Calu3 (cell line): ENCODE results near the gene NDUFB6. TPM values are rescaled to one million over a fixed set of nuclear protein-coding genes. Genes with fewer than 3 reads are reported as not detected.

Experiments used
- BruUV-seq: library from RNA; stranded (reverse); fragments of 400-500 nt; replicated peaks from 2 replicates; lab custom pipeline; 2021; lab: Mats Ljungman, UMichigan
- CTCF ChIA-PET: fragments of 300-600 bp; sonication (Branson Sonifier 250); formaldehyde crosslinking; loops from one replicate; lab custom pipeline; 2022; ENCODE audit warnings: antibody characterized with exemption; lab: Charles Lee
- DNase-seq: peaks from one replicate; pipeline ENCODE4 v3.0.0; 2022
- H3K27ac Mint-ChIP-seq: one replicate; pipeline ENCODE4 v1.8.0; 2022; ENCODE audit warnings: mixed read lengths; ENCODE audit not compliant: unreplicated experiment
- H3K27me3 Mint-ChIP-seq: one replicate; pipeline ENCODE4 v1.8.0; 2022; ENCODE audit warnings: mixed read lengths; ENCODE audit not compliant: unreplicated experiment
- H3K36me3 Mint-ChIP-seq: one replicate; pipeline ENCODE4 v1.8.0; 2022; ENCODE audit warnings: mild to moderate bottlenecking, moderate library complexity, mixed read lengths; ENCODE audit not compliant: insufficient read depth, unreplicated experiment
- H3K4me1 Mint-ChIP-seq: one replicate; pipeline ENCODE4 v1.8.0; 2022; ENCODE audit warnings: mild to moderate bottlenecking, low read depth, mixed read lengths; ENCODE audit not compliant: unreplicated experiment
- H3K4me3 Mint-ChIP-seq: one replicate; pipeline ENCODE4 v1.8.0; 2022; ENCODE audit warnings: mild to moderate bottlenecking, low read depth, moderate library complexity, mixed read lengths; ENCODE audit not compliant: unreplicated experiment
- H3K9me3 Mint-ChIP-seq: one replicate; pipeline ENCODE4 v1.8.0; 2022; ENCODE audit warnings: low read depth, mixed read lengths; ENCODE audit not compliant: unreplicated experiment
- CTCF ChIP-seq: fragments of 200-600 bp; IDR thresholded peaks from one replicate; pipeline ENCODE4 v1.8.0; 2022; ENCODE audit warnings: antibody characterized with exemption; ENCODE audit not compliant: unreplicated experiment
- intact Hi-C: fragments of 100-400 bp; cut with micrococcal nuclease; formaldehyde crosslinking; loops from one replicate; pipeline ENCODE4 v1.10.0; 2022; ENCODE audit not compliant: unreplicated experiment
- total RNA-seq: library from RNA; stranded (reverse); gene quantifications from 2 replicates; pipeline ENCODE4 v1.2.3, GENCODE V29; 2022

Gene NDUFB6
- total RNA-seq, 1 experiment from 2014 or later: 48.1 TPM

DNA sequence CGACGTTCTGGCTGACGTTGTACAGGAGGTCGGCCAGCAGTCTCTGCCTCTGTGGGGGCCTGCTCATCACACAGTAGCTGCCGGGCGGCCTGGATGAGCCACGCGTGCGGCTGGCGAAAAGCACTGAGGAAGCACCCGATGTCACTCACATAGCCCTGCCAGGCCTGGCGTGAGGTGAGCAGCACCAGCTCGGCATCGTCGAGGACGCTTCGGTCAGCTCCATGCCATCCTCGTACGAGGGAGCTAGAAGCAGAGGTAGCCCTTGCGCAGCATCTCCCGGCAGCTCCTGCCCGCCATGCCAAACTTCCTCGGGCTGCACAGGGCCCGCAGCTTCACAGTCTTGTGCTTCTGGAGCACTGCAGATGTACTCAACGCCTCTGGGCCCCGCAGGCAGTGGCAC lies 6.2 kb downstream of the NDUFB6 start:
- peaks cover 24% of the 10 kb centered on the region for H3K36me3 Mint-ChIP-seq
- DNase-seq: no peak
- no peaks in the 10 kb centered on the region for H3K9me3 Mint-ChIP-seq
- CTCF ChIA-PET: no interaction called here
- H3K27ac Mint-ChIP-seq: no peak overlapping the region
- intact Hi-C loops: no loop called here
- H3K27me3 Mint-ChIP-seq: no peaks in the 10 kb centered on the region
- no peak overlapping the region for H3K4me3 Mint-ChIP-seq
- no peaks in the 10 kb centered on the region for H3K4me1 Mint-ChIP-seq
- BruUV-seq: no TSS peak
- no peak for TF ChIP-seq CTCF

DNA sequence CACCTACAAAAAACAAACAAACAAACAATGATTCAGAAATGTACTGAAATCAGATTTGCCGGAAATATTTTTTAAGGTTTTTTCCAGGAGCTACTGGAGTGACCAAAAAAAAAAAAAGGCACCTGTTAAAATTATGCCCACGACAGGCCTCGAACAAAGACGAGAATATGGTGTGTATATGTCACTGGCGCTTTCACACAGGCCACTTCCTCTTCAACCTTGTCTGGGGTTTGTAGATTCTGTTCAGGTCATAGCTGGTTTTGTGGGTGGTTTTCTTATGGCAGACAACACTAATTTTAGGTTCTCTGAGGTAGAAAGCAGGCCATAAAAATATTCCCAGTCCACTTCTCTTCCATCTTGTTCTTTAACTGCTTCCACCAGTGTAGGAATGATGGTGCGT lies 7.0 kb downstream of the NDUFB6 start:
- Mint-ChIP-seq H3K4me1 (no peaks in the 10 kb centered on the region), H3K9me3 (no peaks in the 10 kb centered on the region), H3K27me3 (no peaks in the 10 kb centered on the region), H3K27ac (no peak overlapping the region), H3K4me3 (no peak overlapping the region), H3K36me3 (peaks cover 24% of the 10 kb centered on the region)
- intact Hi-C loops: no loop called here
- no TSS peak for BruUV-seq
- CTCF ChIA-PET: no interaction called here
- TF ChIP-seq CTCF: no peak
- DNase-seq: no peak

- no peak overlapping the region for H3K27ac Mint-ChIP-seq
- DNase-seq: no peak
- no peaks in the 10 kb centered on the region for H3K4me1 Mint-ChIP-seq
- CTCF ChIA-PET: no interaction called here
- H3K9me3 Mint-ChIP-seq: no peaks in the 10 kb centered on the region
- TF ChIP-seq CTCF: no peak
- no TSS peak for BruUV-seq
- intact Hi-C loops: no loop called here
- H3K27me3 Mint-ChIP-seq: no peaks in the 10 kb centered on the region
- no peaks in the 10 kb centered on the region for H3K36me3 Mint-ChIP-seq
- H3K4me3 Mint-ChIP-seq: no peak overlapping the region
These were observed 14.5 kb downstream of the NDUFB6 start for GRCh38 chr9:32558408-32558934.

DNA sequence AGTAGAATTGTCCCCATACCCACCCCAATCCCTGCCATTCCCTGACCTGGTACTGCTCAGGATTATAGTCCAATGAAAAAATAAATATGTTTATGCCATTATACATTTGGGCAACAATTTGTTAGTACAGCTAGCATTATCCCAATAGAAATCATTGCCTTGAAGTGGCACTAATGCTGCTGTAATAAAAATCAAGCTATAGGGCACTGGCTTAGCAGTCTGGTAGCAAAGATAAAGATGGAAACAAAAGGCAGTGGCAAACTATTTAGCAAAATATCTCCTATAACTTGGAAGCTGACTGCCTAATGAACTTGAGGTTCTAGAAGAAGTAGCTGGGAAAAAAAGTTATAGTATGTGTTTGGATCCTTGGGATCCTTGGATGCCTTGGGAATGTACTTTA lies 18.4 kb downstream of the NDUFB6 start:
- CTCF ChIA-PET: interaction anchor here (0.7 to 1.1 kb wide), 2 partner anchors 29 to 685 kb away, joined by 3 to 6 read pairs; no protein-coding TSS in a partner anchor
- no peaks in the 10 kb centered on the region for H3K9me3 Mint-ChIP-seq
- BruUV-seq: no TSS peak

More for the DNA sequence above, 18.4 kb downstream of the NDUFB6 start:
- no peak for TF ChIP-seq CTCF
- H3K27ac Mint-ChIP-seq: no peak overlapping the region
- no peaks in the 10 kb centered on the region for H3K27me3 Mint-ChIP-seq
- H3K4me3 Mint-ChIP-seq: no peak overlapping the region
- peaks cover 8% of the 10 kb centered on the region for H3K4me1 Mint-ChIP-seq
- peaks cover 31% of the 10 kb centered on the region for H3K36me3 Mint-ChIP-seq
- no peak for DNase-seq
- intact Hi-C loops: no loop called here
